GM12878 (cell line): ENCODE measurements around the gene FOXP1.

Experiments used
- ATF2 ChIP-seq: IDR thresholded peaks from 2 replicates; pipeline ENCODE4 v1.6.1; 2012; ENCODE audit warnings: low read length, inconsistent platforms
- CHD1 ChIP-seq: IDR thresholded peaks from 2 replicates; pipeline ENCODE4 v1.6.1; 2012; ENCODE audit warnings: low read depth, low read length, improper control_type of control experiment
- EZH2 ChIP-seq: IDR thresholded peaks from 2 replicates; pipeline ENCODE4 v1.6.1; 2012; ENCODE audit warnings: low read depth, mild to moderate bottlenecking, control low read depth, inconsistent platforms, low read length, borderline replicate concordance; ENCODE audit not compliant: control insufficient read depth
- FOXM1 ChIP-seq: IDR thresholded peaks from 2 replicates; pipeline ENCODE4 v1.6.1; 2012; ENCODE audit warnings: low read depth, mild to moderate bottlenecking, inconsistent platforms, low read length, moderate library complexity
- POLR2AphosphoS5 ChIP-seq: IDR thresholded peaks from 2 replicates; pipeline ENCODE4 v1.6.1; 2011; ENCODE audit warnings: mild to moderate bottlenecking, low read length, inconsistent platforms
- SP1 ChIP-seq: IDR thresholded peaks from one replicate; pipeline ENCODE4 v1.6.1; 2011; ENCODE audit warnings: low read depth, low read length
- SREBF2 ChIP-seq: IDR thresholded peaks from 2 replicates; pipeline ENCODE4 v1.6.1; 2012; ENCODE audit warnings: mild to moderate bottlenecking, low read length
- TAF1 ChIP-seq: IDR thresholded peaks from 2 replicates; pipeline ENCODE4 v1.6.1; 2011; ENCODE audit warnings: mild to moderate bottlenecking, low read depth, low read length, borderline replicate concordance
- ZNF24 ChIP-seq: fragments of 450-650 bp; IDR thresholded peaks from 2 replicates; pipeline ENCODE4 v1.6.1; 2017; ENCODE audit warnings: antibody characterized with exemption, mild to moderate bottlenecking

- no peak for TF ChIP-seq FOXM1
- no peak for TF ChIP-seq TAF1
- no peak for TF ChIP-seq POLR2AphosphoS5
- no peak for TF ChIP-seq ATF2
- no peak for TF ChIP-seq ZNF24
- TF ChIP-seq EZH2 = no peak
- TF ChIP-seq SP1 = no peak
- TF ChIP-seq SREBF2 = no peak
- no peak for TF ChIP-seq CHD1
Measured at GRCh38 chr3:71491154-71491752, 92.3 kb downstream of the FOXP1 start.
